Measurements from ENCODE around the gene CTNNA3. TPM values are rescaled to one million over a fixed set of nuclear protein-coding genes. Genes with fewer than 3 reads are reported as not detected.

CTNNA3 gene
- total RNA-seq, 1 experiment from 2014 or later: 0.32 TPM

DNA sequence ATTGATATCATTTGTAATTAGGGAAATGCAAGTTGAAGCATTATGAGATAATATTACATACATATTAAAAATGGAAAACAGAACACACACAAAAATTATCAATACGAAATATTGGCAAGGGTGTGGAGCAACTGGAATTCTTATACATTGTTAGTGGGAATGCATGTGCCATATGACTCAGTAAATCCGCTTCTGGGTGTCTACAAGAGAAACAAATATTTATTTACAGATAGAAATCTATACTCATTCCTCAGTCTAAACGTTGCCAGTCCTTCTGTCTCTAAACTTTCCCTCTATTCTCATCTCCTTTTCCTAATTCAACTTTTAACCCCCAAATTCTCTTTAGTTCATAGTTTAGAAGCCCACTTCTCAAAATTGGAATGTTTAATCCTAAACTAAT is 940.5 kb downstream of the CTNNA3 start:
- TF ChIP-seq SP1 (IDR thresholded peaks at IDR 0.05; ENCODE audit: low read depth) (no peak), JUND (IDR thresholded peaks at IDR 0.05) (no peak), RAD21 (IDR thresholded peaks at IDR 0.05; ENCODE audit: low read depth) (no peak), ATF3 (IDR thresholded peaks at IDR 0.05) (no peak), POLR2A (IDR thresholded peaks at IDR 0.05; ENCODE audit: borderline replicate concordance, extremely low read depth, insufficient read depth, insufficient read length) (no peak), EZH2phosphoT487 (IDR thresholded peaks at IDR 0.05; ENCODE audit: borderline replicate concordance) (no peak), EZH2 (IDR thresholded peaks at IDR 0.05) (no peak), SRF (IDR thresholded peaks at IDR 0.05; ENCODE audit: low read depth) (no peak)
- TF ChIP-seq, protein P1, sequence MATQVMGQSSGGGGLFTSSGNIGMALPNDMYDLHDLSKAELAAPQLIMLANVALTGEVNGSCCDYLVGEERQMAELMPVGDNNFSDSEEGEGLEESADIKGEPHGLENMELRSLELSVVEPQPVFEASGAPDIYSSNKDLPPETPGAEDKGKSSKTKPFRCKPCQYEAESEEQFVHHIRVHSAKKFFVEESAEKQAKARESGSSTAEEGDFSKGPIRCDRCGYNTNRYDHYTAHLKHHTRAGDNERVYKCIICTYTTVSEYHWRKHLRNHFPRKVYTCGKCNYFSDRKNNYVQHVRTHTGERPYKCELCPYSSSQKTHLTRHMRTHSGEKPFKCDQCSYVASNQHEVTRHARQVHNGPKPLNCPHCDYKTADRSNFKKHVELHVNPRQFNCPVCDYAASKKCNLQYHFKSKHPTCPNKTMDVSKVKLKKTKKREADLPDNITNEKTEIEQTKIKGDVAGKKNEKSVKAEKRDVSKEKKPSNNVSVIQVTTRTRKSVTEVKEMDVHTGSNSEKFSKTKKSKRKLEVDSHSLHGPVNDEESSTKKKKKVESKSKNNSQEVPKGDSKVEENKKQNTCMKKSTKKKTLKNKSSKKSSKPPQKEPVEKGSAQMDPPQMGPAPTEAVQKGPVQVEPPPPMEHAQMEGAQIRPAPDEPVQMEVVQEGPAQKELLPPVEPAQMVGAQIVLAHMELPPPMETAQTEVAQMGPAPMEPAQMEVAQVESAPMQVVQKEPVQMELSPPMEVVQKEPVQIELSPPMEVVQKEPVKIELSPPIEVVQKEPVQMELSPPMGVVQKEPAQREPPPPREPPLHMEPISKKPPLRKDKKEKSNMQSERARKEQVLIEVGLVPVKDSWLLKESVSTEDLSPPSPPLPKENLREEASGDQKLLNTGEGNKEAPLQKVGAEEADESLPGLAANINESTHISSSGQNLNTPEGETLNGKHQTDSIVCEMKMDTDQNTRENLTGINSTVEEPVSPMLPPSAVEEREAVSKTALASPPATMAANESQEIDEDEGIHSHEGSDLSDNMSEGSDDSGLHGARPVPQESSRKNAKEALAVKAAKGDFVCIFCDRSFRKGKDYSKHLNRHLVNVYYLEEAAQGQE (IDR thresholded peaks at IDR 0.05; ENCODE audit: low read depth): no peak
- RAD21 ChIA-PET (ENCODE audit: low non-redundant PET in 1 of 2, low total read pairs in 2 of 2, uncharacterized antibody in 2 of 2, unreplicated experiment in 2 of 2): no interaction called here
- H3K9me3 ChIP-seq (ENCODE audit: control insufficient read depth in 1 of 2, insufficient read depth in 1 of 2, low read depth in 1 of 2, low read length in 2 of 2): no peaks in the 10 kb centered on the region
- H3K27ac ChIP-seq (ENCODE audit: low read depth, low read length): no peak overlapping the region
- no peaks in the 10 kb centered on the region for H3K27me3 ChIP-seq (ENCODE audit: insufficient read depth, low read length)
- no peak for ATAC-seq
- intact Hi-C loops (cut with micrococcal nuclease): no loop called here
- CTCF ChIA-PET: no interaction called here
- H3K36me3 ChIP-seq (ENCODE audit: control insufficient read depth in 1 of 2, insufficient read depth in 2 of 2, low read length in 2 of 2): no peaks in the 10 kb centered on the region
- H3K4me3 ChIP-seq (replicated peaks in 1 of 2; ENCODE audit: low read depth in 1 of 2, low read length in 2 of 2): no peak overlapping the region
- no peak overlapping the region for H2AFZ ChIP-seq (ENCODE audit: low read depth, low read length, poor library complexity, severe bottlenecking)
- no TSS peak for BruUV-seq (replicated peaks)
- H3K9me2 ChIP-seq (ENCODE audit: insufficient read depth): no peaks in the 10 kb centered on the region
- H3K79me2 ChIP-seq (ENCODE audit: insufficient read depth, low read length): no peaks in the 10 kb centered on the region
- H3K4me1 ChIP-seq (ENCODE audit: control insufficient read depth in 1 of 2, insufficient read depth in 2 of 2, low read length in 2 of 2): no peaks in the 10 kb centered on the region
- no peak overlapping the region for H3K4me2 ChIP-seq (ENCODE audit: low read length)
- H4K20me1 ChIP-seq (ENCODE audit: insufficient read depth): no peaks in the 10 kb centered on the region
- DNase-seq (ENCODE audit: low read depth, low spot score): no peak
- no peak overlapping the region for H3K9ac ChIP-seq (ENCODE audit: low read length)
- POLR2A ChIA-PET: no interaction called here
